Smooth muscle cell of the brain vasculature (primary cell): Measurements from ENCODE around the gene FEM1A.
"Not testable (repeated sequence)": the region's sequence is repeated elsewhere in the genome, so short reads cannot be mapped to it uniquely, and the experiment has no call there.

Source experiments
- DNase-seq: peaks from one replicate; pipeline ENCODE4 v3.0.0-alpha.2; 2012; ENCODE audit warnings: low read depth, low spot score

Gene FEM1A

DNA sequence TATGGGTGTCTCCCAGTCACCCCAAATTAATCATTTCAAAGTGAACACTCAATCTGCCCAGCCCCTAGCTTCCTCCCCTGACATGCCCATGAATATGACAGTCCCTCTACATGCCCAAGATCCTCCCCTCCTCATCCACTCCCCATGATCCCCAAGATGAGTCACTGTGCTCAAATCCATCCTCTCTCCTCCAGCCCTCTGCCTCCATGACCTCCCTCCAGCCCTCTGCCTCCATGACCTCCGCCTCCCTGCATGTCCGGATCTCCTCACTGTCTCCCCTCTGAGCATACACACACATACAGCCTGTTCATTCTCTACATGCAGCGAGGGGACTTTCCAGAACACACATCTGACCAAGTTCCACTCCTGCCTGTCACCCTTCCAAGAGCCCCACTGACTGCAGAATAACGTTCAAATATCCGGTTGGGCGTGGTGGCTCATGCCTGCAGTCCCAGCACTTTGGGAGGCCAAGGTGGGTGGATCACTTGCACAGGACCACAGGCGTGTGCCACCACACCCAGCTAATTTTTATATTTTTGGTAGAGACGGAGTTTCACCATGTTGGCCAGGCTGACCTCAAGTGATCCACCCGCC lies 18.4 kb upstream of the FEM1A start:
- no peak for DNase-seq

DNA sequence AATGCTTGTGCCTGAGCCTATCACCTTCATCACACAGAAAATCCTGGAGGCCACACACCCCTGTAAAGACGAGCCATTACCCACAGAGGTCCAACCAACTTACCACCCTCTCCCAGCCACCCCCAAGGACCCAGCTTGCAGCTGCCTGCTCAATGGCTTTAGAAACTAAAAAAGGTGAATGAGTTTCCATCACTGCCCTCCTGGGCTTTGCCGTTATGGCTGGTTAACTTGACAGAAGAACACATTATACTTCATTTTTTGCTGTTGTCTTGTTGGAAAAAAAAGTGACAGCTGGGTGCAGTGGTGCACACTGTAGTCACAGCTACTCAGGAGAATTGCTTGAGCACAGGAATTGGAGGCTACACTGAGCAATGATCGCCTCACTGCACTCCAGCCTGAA lies 17.4 kb upstream of the FEM1A start:
- DNase-seq = no peak

DNA sequence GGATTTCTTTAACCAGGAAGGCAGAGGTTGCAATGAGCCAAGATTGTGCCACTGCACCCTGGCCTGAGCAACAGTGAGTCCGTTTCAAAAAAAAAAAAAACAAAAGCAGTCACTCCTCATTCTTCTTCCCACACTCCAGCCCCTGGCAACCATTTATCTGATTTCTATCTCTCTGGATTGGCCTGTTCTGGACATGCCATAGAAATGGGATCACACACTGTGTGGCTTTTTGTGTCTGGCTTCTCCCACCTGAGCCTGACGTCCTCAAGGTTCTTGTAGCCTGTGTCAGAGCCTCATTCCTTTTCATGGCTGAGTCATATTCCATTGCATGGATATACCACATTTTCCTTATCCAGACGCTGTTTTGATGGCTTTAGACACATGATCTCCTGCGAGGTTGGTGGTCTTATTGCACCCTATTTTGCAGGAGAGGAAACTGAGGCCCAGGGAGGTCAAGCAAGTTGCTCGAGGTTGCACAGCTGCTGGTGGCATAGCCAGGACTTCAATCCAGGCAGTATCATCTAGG lies 15.8 kb upstream of the FEM1A start:
- DNase-seq = no peak

DNA sequence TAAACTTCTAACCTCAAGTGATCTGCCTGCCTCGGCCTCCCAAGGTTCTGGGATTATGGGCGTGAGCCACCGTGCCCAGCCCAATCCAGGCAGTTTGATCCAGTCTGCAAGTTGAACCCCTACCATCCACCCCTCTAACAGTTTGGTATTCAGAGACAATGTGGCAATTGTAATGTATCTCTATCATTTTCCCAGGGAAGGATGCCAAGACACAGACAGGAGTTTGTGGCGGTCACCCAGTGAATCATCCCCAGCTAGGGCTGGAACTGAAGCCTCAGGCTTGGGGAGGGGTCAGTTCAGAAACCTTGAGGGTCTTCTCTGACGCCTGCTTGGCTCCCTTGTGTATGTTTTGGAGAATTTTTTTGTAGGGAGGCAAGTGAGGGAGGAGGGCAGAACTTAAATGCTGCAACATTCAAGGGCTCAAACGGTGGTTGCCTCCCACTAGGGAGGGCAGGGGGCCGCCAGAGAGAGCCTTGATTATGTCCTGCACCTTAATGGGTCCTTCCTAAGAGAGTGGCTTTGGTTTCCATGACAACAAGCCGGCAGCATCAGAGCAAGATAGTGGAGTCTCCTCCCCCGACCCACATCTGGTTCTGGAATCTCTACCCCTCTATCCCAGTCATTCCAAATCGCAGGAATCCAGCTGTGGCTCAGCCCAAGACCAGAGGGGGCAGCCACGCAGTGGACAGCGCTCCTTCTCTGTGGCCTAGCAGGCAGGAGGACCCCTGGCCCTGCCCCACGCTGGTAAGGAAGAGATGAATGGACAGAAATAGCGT lies 14.9 kb upstream of the FEM1A start:
- no peak for DNase-seq

DNA sequence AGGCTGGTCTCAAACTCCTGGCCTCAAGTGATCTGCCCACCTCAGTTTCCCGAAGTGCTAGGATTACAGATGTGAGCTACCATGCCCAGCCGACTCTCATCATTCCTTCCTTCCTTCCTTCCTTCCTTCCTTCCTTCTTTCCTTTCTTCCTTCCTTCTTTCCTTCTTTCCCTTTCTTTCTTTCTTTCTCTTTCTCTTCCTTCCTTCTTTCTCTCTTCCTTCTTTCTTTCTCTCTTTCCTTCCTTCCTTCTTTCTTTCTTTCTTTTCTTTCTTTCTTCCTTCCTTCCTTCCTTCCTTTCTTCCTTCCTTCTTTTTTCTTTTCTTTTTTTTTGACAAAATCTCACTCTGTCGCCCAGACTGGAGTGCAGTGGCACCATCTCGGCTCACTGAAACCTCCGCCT lies 13.4 kb upstream of the FEM1A start:
- DNase-seq = not testable (repeated sequence)

DNA sequence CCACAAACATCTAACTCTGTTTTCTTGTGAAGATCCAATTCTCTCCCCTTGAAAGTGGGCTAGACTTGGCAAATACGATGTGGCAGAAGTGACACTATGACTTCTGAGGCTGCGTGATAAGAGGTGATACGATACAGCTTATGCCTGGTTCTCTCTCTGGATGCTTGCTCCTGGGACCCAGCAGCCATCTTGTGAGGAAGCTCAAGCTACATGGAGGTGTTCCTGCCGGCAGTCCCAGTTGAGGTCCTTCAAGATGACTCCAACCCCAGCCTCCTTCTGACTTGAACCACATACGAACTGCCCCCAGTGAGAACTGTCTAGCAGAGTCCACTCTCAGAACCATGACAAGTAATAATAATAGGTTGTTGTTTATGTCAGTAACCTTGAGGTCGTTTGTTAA lies 10.7 kb upstream of the FEM1A start:
- no peak for DNase-seq

DNA sequence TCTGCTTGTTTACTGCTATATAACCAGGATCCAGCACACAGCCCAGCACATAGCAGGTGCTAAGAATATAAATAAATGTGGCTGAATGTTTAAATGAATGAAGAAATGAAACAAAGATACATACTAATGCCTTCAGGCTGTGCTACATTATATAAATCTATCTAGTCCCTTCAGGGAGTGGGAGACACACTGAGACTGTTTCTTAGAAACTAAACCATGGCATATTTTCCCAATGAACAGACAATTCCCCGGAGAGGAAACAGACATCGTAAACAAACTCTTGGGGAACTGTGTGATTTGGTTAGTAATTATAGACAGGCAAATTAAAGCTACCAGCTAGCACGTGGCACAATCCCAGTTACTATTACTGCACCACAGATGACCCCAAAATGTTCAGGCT lies 9.7 kb upstream of the FEM1A start:
- DNase-seq = no peak

DNA sequence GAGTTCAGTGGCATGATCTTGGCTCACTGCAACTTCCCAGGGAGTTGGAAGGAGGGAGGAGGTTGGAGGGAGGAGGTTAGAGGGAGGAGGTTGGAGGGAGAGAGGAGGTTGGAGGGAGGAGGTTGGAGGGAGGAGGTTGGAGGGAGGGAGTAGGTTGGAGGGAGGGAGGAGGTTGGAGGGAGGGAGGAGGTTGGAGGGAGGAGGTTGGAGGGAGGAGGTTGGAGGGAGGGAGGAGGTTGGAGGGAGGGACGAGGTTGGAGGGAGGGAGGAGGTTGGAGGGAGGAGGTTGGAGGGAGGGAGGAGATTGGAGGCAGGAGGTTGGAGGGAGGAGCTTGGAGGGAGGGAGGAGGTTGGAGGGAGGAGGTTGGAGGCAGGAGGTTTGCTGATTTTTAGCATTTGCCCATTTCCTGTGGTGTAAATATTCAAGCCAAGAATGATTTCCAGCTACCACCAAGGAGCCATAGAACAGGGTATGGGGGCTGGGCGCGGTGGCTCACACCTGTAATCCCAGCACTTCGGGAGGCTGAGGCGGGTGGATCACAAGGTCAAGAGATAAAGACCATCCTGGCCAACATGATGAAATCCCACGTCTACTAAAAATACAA lies 5.0 kb upstream of the FEM1A start:
- DNase-seq = not testable (repeated sequence)

- not testable (repeated sequence) for DNase-seq
These were observed 708 bp downstream of the FEM1A start for GRCh38 chr19:4792019-4792865.

GRCh38 chr19:4792866-4793195 lies 1.3 kb downstream of the FEM1A start:
- DNase-seq = not testable (repeated sequence)

DNA sequence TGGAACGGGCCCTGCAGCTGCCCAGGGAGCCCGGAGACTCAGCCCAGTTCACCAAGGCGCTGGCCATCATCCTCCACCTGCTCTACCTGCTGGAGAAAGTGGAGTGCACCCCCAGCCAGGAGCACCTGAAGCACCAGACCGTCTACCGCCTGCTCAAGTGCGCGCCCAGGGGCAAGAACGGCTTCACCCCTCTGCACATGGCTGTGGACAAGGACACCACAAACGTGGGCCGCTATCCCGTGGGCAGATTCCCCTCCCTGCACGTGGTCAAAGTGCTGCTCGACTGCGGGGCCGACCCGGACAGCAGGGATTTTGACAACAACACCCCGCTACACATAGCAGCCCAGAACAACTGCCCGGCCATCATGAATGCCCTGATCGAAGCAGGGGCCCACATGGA lies 1.7 kb downstream of the FEM1A start:
- DNase-seq = not testable (repeated sequence)

GRCh38 chr19:4794971-4795370 lies 3.4 kb downstream of the FEM1A start:
- no peak for DNase-seq

DNA sequence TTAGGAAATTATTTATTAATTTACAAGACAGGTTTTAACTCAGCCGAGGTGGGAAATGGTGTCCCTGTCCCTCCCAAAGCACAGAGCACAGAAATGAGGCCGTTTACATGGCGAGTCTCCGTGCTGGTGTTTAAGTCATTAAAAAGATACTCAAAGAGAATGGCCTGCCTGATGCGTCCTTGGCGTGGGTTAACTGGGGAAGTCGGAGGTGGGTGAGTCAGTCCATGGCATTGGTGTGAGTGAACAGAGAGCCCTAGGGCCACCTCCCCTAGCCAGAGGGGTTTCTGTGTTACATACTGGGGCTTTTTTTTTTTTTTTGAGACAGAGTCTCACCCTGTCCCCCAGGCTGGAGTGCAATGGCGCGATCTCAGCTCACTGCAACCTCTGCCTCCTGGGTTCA lies 3.9 kb downstream of the FEM1A start:
- no peak for DNase-seq

GRCh38 chr19:4800591-4801081 lies 9.1 kb downstream of the FEM1A start:
- no peak for DNase-seq

DNA sequence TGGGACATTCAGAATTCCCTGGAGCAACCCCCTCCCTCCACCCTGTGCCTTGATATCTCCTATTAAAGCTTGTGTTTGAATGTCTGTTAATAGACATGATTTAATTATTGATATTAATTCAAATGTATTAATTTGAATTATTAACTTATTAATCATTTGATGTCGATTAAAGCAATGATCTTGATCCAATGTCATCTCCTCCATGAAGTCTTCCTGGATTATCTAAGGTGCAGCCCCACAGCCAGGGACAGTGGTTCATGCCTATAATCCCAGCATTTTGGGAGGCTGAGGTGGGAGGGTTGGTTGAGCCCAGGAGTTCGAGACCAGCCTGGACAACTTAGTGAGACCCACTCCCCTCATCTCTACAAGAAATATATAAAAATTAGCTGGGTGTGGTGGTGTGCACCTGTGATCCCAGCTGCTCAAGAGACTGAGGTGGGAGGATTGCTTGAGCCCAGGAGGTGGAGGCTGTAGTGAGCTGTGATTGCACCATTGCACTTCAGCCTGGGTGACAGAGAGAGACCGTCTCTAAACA lies 9.6 kb downstream of the FEM1A start:
- DNase-seq = no peak

DNA sequence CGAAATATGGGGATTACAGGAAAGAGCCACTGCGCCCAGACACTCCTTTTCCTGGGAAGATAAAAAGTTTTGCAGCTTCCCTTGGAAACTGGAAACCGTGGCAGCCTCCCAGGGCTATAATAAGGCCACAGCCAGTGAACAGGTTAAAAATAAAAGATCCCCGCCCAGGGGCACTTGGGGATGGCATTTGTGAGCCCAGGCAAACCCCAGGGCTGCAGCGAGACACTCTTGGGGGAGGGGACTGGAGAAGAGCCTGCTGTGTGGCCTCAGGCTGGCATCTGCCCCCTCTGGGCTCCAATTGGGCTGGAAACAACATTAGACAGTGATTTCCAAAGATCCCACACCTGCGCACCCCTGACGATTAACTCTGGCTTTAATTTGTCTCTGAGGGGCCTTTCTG lies 11.2 kb downstream of the FEM1A start:
- no peak for DNase-seq

DNA sequence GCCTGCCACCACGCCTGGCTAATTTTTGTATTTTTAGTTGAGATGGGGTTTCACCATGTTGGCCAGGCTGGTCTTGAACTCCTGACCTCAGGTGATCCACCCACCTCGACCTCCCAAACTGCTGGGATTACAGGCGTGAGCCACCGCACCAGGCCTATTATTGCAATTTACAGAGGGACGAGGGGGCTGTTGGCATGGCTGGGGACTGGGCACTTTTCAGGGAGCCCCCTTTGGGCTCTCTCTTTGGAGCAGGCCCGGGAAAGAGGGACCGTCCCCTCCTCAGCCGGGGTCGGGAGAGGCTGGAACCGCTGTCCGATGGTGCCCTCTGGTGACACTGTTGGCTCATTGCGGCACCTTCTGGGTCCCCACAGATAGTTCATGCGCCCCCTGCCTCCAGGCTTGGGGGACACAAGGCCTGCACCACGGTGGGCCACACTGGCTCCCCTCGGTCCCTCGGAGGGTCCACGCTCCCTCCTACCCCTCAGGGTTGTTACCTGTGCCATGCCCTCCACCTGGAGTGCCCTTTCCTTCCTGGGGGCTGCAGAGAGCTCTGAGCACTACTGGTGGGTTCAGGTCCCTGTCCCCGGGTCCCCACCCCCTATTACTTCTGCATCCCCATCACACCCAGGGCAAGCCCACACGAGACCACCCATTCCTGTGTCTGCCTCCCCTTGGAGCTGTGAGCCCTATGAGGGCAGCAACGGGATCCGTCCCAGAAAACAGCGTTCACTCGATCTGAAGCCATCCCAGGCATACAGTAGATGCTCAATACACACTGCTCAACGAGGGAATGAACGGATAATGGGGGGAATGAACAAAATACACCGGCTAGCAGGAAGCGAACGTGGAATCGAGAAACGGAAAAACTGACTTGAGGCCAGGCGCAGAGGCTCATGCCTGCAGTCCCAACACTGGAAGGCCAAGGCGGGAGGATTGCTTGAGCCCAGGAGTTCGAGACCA lies 12.5 kb downstream of the FEM1A start:
- no peak for DNase-seq

DNA sequence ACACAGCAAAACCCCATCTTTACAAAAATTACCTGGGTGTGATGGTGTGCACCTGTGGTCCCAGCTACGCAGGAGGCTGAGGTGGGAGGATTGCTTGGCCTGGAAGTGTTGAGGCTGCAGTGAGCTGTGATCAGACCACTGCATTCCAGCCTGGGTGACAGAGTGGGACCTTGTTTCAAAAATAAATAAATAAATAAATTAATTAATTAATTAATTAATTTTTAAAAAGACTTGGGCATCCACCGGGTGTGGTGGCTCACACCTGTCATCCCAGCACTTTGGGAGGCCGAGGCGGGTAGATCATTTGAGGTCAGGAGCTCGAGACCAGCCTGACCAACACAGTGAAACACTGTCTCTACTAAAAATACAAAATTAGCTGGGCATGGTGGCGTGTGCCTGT lies 13.6 kb downstream of the FEM1A start:
- not testable (repeated sequence) for DNase-seq

GRCh38 chr19:4806384-4806783 lies 14.8 kb downstream of the FEM1A start:
- DNase-seq = no peak

- no peak for DNase-seq
These were observed 15.7 kb downstream of the FEM1A start for GRCh38 chr19:4807188-4807587.
